ENCODE data around the gene CCSAP. TPM values are rescaled to one million over a fixed set of nuclear protein-coding genes. Genes with fewer than 3 reads are reported as not detected.
"Not testable (repeated sequence)": the region's sequence is repeated elsewhere in the genome, so short reads cannot be mapped to it uniquely, and the experiment has no call there.

The CCSAP gene
- total RNA-seq, 1 experiment from 2014 or later = 5.4 TPM

DNA sequence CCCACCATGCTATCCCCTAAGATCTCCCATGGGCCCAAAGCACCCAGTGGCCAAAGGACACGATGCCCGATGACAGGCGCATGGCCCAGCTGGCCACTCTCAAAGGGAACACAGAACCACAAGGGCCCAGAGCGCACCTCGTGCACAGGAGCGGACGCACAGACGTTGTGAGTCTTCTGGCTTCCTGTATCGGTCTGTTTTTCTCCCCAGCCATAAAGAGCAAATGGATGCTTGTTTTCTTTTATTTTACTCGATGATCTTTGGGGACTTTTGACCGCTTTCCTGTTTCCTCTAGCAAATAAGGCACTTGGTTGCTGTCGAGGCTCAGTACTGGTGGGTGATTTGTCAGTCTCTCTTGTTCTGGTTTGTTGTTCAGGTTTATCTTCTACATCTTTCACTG lies 16.2 kb downstream of the CCSAP start:
- no peak for DNase-seq (ENCODE audit: low read depth)

DNA sequence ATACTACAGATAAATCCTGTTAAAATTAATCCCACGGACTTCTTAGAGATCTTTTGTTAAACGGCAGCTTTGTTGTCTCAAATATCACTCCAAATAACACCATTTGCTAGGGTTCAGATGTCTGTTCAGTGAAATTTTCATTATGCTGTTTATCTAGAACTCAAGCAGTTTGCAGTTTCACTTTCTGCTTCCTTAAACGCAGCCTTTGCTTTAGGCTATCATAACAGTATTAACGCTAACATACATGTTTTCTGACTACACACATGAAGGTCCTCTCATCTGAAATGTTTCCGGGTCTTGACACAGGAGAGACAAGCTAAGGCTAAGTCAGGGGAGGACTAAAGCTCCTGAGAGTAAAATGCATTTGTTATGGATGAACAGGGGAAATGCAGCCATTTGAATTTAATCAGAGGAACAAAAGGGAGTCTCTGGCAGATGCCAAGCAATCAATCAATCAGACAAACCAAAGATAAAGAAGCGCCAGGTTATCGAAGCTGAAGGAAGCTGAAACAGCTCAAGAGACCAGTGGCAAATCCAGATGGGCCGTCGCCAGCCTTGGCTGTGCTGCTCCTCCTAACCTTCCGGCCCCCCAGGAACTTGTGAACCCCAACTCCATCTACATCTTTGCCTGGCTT lies 16.9 kb downstream of the CCSAP start:
- no peak for DNase-seq (ENCODE audit: low read depth)

- DNase-seq (ENCODE audit: low read depth) = no peak
These were observed 17.4 kb downstream of the CCSAP start for GRCh38 chr1:229325401-229325800.

- DNase-seq (ENCODE audit: low read depth) = no peak
These were observed 18.8 kb downstream of the CCSAP start for GRCh38 chr1:229323885-229324553.

DNA sequence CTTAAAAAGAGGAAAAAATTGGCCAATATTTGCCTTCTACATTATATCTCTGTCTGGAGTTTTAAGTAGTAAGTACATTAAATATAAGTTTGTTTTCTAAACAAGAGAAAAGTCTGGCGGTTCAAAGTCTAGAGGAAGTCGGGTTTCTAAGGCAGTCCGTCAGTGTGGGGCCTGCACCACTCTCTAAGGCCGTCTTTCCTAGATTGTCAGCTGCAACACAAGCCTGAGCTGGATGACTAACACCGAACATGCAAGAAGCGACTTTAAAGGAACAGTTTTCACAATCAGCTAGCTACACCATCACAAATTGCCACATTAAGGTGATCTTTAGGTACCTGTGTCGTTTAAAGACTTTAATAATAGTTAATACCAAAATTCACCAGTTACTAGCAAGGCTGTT lies 19.6 kb downstream of the CCSAP start:
- no peak for DNase-seq (ENCODE audit: low read depth)

DNA sequence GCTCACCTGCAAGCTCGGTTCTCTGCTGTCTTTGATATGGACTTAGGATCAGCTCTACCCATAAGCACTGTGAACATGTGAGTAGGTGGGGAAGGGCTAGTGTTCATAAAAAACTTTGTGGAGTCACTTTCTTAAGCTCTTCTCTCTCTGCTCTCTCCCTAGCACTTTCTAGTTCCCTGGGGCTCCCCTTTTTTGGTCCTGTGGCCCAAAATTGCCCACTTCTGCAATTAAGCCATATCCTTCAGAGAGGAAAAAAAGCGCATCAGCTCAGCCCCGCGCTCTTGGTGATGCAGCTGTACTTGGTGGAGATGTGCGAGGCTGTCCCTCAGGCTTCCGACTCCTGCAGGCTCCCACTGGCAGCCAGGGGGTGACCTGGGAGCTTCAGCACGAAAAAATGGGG lies 23.4 kb downstream of the CCSAP start:
- DNase-seq (ENCODE audit: low read depth) = no peak

DNA sequence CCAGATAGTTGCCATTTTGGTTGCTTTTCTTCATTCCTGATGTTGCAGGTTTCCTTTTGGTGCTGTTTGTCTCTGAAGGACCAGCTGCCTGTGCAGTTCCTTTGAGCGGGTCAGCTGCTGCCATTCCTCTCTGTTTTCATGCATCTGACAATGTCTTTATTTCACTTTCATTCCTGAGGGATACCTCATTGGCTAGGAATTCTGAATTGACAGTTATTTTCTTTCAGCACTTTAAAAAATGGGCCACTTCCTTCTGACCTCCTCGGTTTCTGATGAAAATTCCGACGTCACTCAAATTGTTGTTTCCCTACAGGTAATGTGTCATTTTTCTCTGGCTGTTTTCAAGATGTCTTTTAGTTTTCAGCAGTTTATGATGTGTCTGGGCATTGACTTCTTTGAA lies 24.8 kb downstream of the CCSAP start:
- no peak for DNase-seq (ENCODE audit: low read depth)

- DNase-seq (ENCODE audit: low read depth) = no peak
These were observed 26.7 kb downstream of the CCSAP start for GRCh38 chr1:229316166-229316565.

GRCh38 chr1:229310833-229311232 lies 32.0 kb downstream of the CCSAP start:
- DNase-seq (ENCODE audit: low read depth) = no peak

GRCh38 chr1:229309684-229310083 lies 33.2 kb downstream of the CCSAP start:
- no peak for DNase-seq (ENCODE audit: low read depth)

GRCh38 chr1:229309074-229309473 lies 33.8 kb downstream of the CCSAP start:
- no peak for DNase-seq (ENCODE audit: low read depth)

- DNase-seq (ENCODE audit: low read depth) = no peak
These were observed 37.5 kb downstream of the CCSAP start for GRCh38 chr1:229305392-229305791.

DNA sequence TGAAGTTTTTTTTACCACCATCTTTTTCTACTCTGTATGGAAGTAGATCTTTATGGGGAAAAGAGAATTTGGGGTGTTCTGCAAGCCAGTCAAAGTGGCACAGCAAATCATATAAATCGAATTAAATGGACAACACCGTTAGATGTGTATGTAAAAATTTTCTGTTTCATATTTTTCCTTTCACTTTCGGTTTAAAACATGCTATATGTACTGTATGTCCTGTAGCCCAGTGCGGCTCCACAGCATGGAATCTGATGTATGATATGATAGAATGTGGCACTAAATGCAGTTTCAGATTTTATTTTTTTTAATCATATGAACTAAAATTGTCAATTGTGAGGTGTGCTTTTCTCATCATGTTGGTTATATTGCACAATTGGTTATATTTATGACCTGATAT lies 39.0 kb downstream of the CCSAP start:
- DNase-seq (ENCODE audit: low read depth) = no peak

DNA sequence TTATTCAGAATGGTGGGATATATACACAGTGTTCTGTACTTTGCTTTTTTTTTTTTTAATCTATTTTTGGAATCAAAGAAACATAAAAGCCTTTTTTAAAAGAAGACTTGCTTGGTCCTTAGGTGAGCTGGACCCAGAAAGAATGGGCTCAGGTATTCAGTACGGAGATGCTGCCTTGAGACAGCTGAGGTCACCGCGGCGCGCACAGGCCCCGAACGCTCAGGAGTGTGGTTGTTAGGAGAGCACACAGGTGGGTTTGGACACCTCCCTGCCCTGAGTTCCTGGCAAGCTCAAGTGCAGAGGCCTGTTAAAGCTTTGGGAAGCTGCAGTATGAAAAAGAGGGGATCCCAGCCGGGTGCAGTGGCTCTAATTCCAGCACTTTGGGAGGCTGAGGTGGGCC lies 40.1 kb downstream of the CCSAP start:
- DNase-seq (ENCODE audit: low read depth) = no peak

DNA sequence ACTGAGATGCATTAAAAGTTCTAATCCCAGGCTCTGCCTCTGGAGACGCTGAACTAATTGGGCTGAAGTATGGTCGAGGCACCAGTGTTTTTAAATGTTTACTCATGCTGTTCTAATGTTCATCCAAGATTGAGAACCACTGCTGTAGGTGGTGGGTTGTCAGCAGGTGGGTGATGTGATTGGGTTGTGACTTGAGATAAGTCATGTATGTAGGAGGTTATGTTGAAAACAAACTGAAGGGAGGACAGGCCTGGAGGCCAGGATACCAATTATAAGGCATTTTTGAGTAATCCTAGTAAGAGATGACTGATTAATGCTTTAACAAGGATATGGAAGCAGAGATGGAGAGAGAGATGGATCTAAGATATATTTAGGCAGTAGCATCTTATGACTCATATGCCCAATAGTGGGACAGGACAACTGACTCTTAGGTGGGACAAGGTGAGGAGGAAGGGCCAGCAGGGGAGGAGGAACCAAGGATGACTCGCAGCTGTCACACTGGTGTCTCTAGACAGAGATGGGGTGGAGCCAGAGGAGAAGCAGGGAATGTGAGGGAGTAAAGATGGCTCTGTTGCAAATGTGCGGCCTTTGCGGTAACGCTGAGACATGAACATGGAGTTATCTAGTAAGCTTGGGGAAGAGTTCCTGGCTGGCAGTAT lies 42.6 kb downstream of the CCSAP start:
- peak; percentile 10 for DNase-seq (ENCODE audit: low read depth)

DNA sequence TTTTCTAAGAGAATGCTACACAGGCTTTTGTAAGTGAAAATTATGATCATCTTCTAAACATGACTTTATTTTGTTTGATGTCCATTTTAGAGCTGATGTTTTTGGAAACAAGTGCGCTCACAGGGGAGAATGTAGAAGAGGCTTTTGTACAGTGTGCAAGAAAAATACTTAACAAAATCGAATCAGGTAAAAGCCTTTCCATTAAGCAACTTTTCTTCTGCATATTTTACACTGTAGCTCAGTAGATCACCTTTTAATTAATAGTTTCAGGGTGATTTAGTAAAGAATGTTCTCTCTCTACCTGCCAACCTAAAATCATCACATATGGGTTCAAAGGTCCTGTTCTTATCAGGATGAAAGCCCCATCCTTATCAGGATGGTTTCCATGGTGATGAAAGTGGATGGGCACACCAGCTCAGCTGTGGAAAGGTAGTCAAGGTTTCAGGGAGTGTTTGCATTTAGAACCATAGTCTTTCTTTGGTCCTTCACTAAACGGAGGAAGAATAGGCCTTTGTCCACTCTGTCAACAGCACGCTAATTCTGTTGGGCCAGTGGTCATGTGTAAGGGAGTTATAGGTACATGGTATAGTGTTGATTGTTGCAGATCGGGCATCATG lies 43.9 kb downstream of the CCSAP start:
- DNase-seq (ENCODE audit: low read depth) = no peak

- no peak for DNase-seq (ENCODE audit: low read depth)
These were observed 44.4 kb downstream of the CCSAP start for GRCh38 chr1:229298420-229298819.

- DNase-seq (ENCODE audit: low read depth) = no peak
These were observed 45.1 kb downstream of the CCSAP start for GRCh38 chr1:229297746-229298145.

- DNase-seq (ENCODE audit: low read depth) = peak; percentile 32
These were observed 46.3 kb downstream of the CCSAP start for GRCh38 chr1:229296541-229296941.

- no peak for DNase-seq (ENCODE audit: low read depth)
These were observed 47.1 kb downstream of the CCSAP start for GRCh38 chr1:229295745-229296144.

DNA sequence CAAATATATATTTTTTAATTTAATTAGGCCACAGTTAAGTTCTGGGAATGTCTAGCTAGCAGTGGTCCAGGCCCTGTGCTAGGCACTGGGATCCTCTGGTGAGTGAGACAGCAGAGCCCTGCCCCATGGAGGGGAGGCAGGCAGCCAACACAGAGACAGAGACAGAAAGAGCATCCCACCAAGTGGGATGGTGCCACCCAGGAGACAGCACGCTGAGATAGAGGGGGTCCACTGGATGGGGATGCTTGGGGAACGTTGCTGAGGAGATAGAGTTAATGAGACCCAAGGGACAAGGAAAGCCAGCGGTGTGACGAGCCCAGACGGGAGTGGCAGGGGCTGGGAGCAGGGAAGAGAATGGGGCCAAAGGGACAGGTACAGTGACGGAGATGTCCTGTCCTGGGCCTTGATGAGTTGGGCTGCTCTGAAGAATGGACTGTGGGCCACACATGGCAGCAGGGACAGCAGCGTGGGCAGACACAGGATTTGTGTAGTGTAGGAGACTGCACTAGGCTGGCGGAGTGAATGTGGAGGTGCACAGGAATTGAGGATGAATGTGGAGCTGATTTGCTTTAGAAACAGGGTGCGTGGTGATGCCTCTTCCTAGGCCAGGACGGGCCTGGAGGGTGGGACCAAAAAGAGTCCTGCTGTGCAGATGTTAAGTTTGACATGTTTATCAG lies 49.2 kb downstream of the CCSAP start:
- DNase-seq (ENCODE audit: low read depth) = no peak

GRCh38 chr1:229291686-229292085 lies 51.2 kb downstream of the CCSAP start:
- DNase-seq (ENCODE audit: low read depth) = not testable (repeated sequence)

Data from HT1080 (cell line).